HG02981 (cell line): ENCODE measurements around the gene GCKR.

ENCODE experiments used
- ATAC-seq: cut with Tn5 transposase; IDR thresholded peaks from one replicate; pipeline ENCODE4 v1.9.1; 2021; ENCODE audit warnings: mild to moderate bottlenecking, moderate library complexity; ENCODE audit not compliant: unreplicated experiment

GCKR gene

DNA sequence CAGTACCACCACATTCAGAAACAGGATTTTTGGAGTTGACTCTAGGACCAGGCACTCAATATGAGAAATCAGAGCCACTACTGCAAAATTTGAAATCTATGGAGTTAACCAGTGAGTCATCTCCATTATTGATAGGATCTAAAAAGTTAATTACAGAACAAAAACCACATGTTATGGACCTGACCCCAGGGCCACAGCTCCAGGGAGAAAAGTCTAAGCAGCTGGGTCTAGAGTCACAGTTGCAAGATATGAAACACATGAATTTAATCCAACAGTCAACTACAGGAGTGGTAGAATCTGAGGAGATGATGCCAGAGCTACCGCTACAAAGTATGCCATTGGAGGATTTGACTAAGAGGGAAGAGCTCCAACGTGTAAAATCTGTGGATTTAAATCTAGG lies 72.8 kb downstream of the GCKR start:
- ATAC-seq = no peak

DNA sequence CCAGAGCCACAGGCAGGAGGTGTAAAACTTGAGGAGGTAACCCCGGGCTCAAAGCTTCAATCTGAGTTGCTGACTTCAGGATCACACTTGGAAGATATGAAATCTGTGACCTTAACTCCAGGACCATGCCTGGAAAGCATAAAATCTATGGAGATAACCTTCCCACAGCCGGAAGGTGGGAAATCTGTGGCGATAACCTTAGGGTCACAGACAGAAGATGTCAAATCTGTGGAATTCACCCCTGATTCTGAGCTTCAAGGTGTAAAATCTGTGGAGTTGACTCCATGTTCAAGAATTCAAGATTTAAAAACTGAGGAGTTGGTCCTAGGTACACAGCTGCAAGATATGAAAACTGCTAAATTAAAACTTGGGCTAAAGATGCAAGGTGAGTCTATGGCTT lies 74.6 kb downstream of the GCKR start:
- ATAC-seq = no peak

DNA sequence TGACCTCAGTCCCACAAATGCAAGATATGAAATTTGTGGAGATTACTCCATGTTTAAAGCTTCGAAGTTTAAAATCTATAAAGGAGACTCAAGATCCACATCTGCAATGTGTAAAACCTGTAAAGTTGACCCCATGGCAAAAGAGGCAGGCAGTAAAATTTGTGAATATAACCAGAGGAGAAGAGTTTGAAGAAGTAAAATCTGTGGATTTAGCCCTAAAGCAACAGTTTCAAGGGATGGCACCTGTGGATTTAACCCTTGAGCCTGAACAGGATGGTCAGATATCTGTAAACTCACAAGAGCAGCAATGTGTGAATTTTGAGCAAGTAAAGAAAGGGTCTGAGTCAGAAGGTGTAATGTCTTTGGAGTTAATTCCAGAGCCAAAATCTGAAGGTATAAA lies 75.0 kb downstream of the GCKR start:
- ATAC-seq = no peak

DNA sequence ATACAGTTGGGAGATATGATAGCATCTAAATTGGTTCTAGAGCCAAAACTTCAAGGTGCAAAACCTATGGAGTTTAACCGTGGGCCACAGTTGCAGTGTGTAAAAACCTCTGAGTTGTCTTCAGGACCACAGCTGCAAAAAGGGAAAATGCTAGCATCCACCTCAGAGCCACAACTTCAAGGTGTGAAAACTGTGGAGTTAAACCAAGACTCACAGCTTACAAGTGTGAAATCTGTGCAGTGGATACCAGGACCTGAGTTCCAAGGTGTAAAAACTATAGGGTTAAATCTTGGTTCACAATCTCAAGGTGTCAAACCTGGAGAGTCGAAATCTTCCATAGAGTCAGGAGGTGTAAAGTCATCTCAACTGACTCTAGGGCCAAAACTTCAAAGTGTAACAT lies 75.8 kb downstream of the GCKR start:
- no peak for ATAC-seq

DNA sequence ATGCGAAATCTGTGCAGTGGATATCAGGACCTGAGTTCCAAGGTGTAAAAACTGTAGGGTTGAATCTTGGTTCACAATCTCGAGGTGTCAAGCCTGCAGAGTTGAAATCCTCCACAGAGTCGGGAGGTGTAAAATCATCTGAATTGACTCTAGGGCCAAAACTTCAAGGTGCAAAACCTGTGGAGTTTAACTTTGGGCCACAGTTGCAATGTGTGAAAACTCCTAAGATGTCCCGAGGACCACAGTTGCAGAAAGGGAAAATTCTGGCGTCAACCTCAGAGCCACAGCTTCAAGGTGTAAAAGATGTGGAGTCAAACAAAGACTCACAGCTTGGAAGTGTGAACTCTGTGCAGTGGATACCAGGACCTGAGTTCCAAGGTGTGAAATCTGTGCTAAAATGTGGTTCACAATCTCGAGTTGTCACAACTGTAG lies 76.4 kb downstream of the GCKR start:
- no peak for ATAC-seq
